Eye (tissue), 1 donor: ENCODE results near the gene PYGB.
"Not testable (repeated sequence)": the region's sequence is repeated elsewhere in the genome, so short reads cannot be mapped to it uniquely, and the experiment has no call there.

Source experiments
- DNase-seq: peaks from one replicate; pipeline ENCODE4 v3.0.0-alpha.2; 2015

PYGB gene

GRCh38 chr20:25230166-25230831 lies 17.6 kb upstream of the PYGB start:
- no peak for DNase-seq

GRCh38 chr20:25233016-25233772 lies 14.7 kb upstream of the PYGB start:
- DNase-seq, result no peak

- not testable (repeated sequence) for DNase-seq
Measured at GRCh38 chr20:25234009-25234849, 13.7 kb upstream of the PYGB start.

GRCh38 chr20:25236450-25237304 lies 11.2 kb upstream of the PYGB start:
- no peak for DNase-seq

GRCh38 chr20:25237610-25238318 lies 10.1 kb upstream of the PYGB start:
- DNase-seq, result no peak

- no peak for DNase-seq
Measured at GRCh38 chr20:25238319-25239037, 9.4 kb upstream of the PYGB start.

- DNase-seq, result no peak
Measured at GRCh38 chr20:25239387-25240370, 8.2 kb upstream of the PYGB start.

- not testable (repeated sequence) for DNase-seq
Measured at GRCh38 chr20:25240851-25241658, 6.8 kb upstream of the PYGB start.

- not testable (repeated sequence) for DNase-seq
Measured at GRCh38 chr20:25241659-25241955, 6.3 kb upstream of the PYGB start.

GRCh38 chr20:25242231-25242630 lies 5.7 kb upstream of the PYGB start:
- DNase-seq, result no peak

GRCh38 chr20:25243416-25243979 lies 4.4 kb upstream of the PYGB start:
- DNase-seq, result no peak

GRCh38 chr20:25244976-25245375 lies 2.9 kb upstream of the PYGB start:
- no peak for DNase-seq

GRCh38 chr20:25245461-25245860 lies 2.4 kb upstream of the PYGB start:
- no peak for DNase-seq

GRCh38 chr20:25246182-25246999 lies 1.5 kb upstream of the PYGB start:
- DNase-seq, result no peak

- no peak for DNase-seq
Measured at GRCh38 chr20:25247000-25247517, 826 bp upstream of the PYGB start.

- DNase-seq, result peak; percentile 82
Measured at GRCh38 chr20:25247518-25247955, 348 bp upstream of the PYGB start.

GRCh38 chr20:25248786-25249172 lies 894 bp downstream of the PYGB start:
- no peak for DNase-seq
